WI38 (cell line): ENCODE data around the gene KRTAP2-3.

ENCODE experiments used
- H3K4me3 ChIP-seq: 2 replicates; pipeline ENCODE4 v1.5.1; 2011; ENCODE audit warnings: low read depth, mild to moderate bottlenecking, control low read depth, low read length
- TF ChIP-seq, protein P1 (sequence below): IDR thresholded peaks from 2 replicates; pipeline ENCODE4 v1.5.1; 2012; ENCODE audit warnings: low read depth, mild to moderate bottlenecking, control low read depth, low read length

Gene KRTAP2-3

GRCh38 chr17:41024697-41025096, 35.2 kb downstream of the KRTAP2-3 start:
- TF ChIP-seq, protein P1, sequence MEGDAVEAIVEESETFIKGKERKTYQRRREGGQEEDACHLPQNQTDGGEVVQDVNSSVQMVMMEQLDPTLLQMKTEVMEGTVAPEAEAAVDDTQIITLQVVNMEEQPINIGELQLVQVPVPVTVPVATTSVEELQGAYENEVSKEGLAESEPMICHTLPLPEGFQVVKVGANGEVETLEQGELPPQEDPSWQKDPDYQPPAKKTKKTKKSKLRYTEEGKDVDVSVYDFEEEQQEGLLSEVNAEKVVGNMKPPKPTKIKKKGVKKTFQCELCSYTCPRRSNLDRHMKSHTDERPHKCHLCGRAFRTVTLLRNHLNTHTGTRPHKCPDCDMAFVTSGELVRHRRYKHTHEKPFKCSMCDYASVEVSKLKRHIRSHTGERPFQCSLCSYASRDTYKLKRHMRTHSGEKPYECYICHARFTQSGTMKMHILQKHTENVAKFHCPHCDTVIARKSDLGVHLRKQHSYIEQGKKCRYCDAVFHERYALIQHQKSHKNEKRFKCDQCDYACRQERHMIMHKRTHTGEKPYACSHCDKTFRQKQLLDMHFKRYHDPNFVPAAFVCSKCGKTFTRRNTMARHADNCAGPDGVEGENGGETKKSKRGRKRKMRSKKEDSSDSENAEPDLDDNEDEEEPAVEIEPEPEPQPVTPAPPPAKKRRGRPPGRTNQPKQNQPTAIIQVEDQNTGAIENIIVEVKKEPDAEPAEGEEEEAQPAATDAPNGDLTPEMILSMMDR = no peak
- H3K4me3 ChIP-seq = no peak overlapping the region

- H3K4me3 ChIP-seq = no peak overlapping the region
- TF ChIP-seq, protein P1 = no peak
Observed at GRCh38 chr17:41020336-41020735, 39.6 kb downstream of the KRTAP2-3 start.

DNA sequence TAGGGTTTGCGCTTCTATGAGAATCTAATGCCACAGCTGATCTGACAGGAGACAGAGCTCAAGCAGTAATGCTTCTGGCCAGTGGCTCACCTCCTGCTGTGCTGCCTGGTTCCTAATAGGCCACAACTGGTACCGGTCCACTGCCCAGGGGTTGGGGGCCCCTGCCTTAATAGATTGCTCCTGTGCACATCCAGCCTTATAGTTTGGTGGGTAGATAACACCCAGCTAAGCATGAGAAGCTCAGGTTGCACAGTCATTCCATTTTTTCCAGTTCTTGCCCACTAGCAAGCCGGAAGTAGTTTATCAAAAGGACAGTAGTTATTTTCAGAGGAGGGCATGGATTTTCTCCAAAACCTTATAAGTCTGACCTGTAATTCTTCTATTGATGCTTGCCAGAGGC, 40.5 kb downstream of the KRTAP2-3 start:
- H3K4me3 ChIP-seq = no peak overlapping the region
- TF ChIP-seq, protein P1 = no peak

- TF ChIP-seq, protein P1 = no peak
- no peak overlapping the region for H3K4me3 ChIP-seq
Observed at GRCh38 chr17:41018541-41018940, 41.4 kb downstream of the KRTAP2-3 start.

DNA sequence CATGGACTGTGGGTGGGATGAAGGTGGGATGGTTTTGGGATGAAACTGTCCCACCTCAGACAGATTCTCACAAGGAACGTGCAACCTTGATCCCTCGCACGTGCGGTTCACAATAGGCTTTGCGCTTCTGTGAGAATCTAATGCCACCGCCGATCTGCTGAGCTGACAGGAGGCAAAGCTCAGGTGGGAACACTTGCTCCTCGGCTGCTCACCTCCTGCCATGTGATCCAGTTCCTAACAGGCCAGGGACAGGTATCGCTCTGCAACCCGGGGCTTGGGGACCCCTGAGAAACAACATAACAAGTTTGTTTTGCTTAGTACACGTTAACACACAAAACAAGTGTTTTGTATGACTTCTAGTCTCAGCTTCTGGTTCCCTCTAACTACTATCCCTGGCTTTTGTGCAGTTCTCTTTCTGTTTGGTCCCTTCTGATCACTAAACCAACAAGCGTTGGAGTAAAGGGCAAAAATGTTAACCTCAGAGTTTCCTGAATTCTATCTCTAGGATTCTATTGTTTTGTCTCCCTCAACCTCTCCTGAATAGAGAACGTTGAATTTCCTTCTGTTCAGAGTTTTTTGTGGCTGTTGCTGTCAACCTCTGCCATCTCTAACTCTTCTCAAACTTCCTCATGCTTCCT, 43.2 kb downstream of the KRTAP2-3 start:
- H3K4me3 ChIP-seq = no peak overlapping the region
- TF ChIP-seq, protein P1 = no peak

- no peak overlapping the region for H3K4me3 ChIP-seq
- TF ChIP-seq, protein P1 = no peak
Observed at GRCh38 chr17:41015454-41015853, 44.5 kb downstream of the KRTAP2-3 start.

DNA sequence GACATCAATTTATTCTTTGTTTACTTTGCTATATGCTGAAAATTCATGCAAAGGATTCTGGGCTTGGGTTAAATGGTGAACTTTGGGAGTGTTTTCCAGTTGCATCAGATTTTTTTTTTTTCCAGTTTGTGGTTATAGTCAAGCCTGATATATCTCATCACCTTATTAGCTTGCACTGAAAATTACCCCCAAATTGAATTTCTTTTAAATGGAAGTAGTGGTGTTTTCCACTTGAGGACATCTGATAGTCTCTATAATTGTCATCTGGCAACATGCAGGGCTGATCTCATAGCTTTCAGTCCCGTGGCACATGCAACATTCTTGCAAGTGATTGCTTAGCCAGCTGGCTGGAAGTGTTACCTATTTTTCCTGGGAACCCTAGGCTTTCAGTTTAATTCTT, 46.3 kb downstream of the KRTAP2-3 start:
- H3K4me3 ChIP-seq = no peak overlapping the region
- TF ChIP-seq, protein P1 = no peak
